ENCODE measurements around the gene RDH11. TPM values are rescaled to one million over a fixed set of nuclear protein-coding genes. Genes with fewer than 3 reads are reported as not detected.

Gene RDH11
- polyA plus RNA-seq, 1 donor (not counting 4 experiments of a cell fraction or from before 2014, with no cell fraction given) = 202 TPM

DNA sequence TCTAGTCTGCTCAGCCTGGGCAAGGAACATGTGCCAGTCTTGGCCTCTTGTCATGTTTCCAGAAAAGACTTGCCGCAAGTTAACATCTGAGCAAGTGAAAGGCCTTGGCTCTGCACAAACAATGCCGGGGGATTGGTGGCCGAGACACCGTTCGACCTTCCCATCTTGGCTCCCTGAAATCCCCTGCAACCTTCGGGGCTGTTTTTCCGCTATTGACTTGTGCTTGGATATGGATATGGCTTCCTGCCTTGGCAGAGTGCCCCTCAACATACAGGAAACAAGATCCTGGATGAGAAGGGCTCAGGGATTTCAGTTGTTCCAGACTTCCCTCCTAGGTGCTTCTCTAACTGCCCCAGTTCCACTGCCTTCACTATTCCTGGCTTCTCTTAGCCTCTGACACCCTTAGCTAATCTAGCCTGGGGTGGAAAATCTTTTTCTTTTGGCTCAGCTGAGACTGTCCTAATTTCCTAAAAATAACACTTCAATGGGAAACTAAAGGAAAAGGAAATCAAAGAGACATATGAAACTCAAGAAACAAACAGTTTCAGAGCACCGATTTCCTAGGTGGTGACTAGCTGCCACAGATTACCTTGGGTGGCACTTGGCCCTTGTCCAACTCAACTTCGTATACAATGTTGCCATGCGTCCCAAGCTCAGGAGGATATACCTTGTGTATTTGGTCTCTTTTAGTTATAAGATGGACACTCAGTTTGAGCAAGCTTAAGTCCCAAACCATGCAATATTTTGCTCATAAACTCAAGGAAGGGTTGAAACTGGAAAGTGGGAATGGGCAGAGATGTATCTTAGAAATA lies 40.0 kb upstream of the RDH11 start:
- no peak for FAIRE-seq
- Histone ChIP-seq H3K36me3 (ENCODE audit: control insufficient read depth in 2 of 2, extremely low read depth in 1 of 2, insufficient read depth in 2 of 2, low read length in 2 of 2) (no peaks in the 10 kb centered on the region), H3K27me3 (ENCODE audit: control insufficient read depth, extremely low read depth, insufficient read depth, low read length) (no peaks in the 10 kb centered on the region), H3K27ac (ENCODE audit: control insufficient read depth, insufficient read depth, low read length) (no peak overlapping the region), H3K79me2 (ENCODE audit: control insufficient read depth, insufficient read depth, low read length) (no peaks in the 10 kb centered on the region), H3K4me1 (ENCODE audit: control insufficient read depth, extremely low read depth, insufficient read depth, low read length) (peaks cover 6% of the 10 kb centered on the region), H3K4me3 (ENCODE audit: control insufficient read depth in 2 of 3, extremely low read depth in 1 of 3, insufficient read depth in 2 of 3, low read depth in 1 of 3, low read length in 3 of 3) (no peak overlapping the region), H2AFZ (ENCODE audit: control insufficient read depth, low read length) (no peak overlapping the region), H3K9ac (ENCODE audit: control insufficient read depth, extremely low read depth, insufficient read depth, low read length) (no peak overlapping the region), H3K4me2 (ENCODE audit: control insufficient read depth, extremely low read depth, insufficient read depth, low read depth, low read length) (no peak overlapping the region), H3K9me1 (ENCODE audit: control insufficient read depth, extremely low read depth, insufficient read depth, low read length) (peaks cover 2% of the 10 kb centered on the region), H3K9me3 (ENCODE audit: control insufficient read depth, low read depth, low read length) (no peaks in the 10 kb centered on the region), H4K20me1 (ENCODE audit: control insufficient read depth, extremely low read depth, insufficient read depth, low read length) (no peaks in the 10 kb centered on the region)
- dilution Hi-C loops (cut with MboI; ENCODE audit: extremely low pct_ligation_motif_present, low sequenced_read_pairs) = no loop called here
- no peak for TF ChIP-seq EZH2 (IDR thresholded peaks at IDR 0.05; ENCODE audit: low read length)
- TF ChIP-seq, protein P1, sequence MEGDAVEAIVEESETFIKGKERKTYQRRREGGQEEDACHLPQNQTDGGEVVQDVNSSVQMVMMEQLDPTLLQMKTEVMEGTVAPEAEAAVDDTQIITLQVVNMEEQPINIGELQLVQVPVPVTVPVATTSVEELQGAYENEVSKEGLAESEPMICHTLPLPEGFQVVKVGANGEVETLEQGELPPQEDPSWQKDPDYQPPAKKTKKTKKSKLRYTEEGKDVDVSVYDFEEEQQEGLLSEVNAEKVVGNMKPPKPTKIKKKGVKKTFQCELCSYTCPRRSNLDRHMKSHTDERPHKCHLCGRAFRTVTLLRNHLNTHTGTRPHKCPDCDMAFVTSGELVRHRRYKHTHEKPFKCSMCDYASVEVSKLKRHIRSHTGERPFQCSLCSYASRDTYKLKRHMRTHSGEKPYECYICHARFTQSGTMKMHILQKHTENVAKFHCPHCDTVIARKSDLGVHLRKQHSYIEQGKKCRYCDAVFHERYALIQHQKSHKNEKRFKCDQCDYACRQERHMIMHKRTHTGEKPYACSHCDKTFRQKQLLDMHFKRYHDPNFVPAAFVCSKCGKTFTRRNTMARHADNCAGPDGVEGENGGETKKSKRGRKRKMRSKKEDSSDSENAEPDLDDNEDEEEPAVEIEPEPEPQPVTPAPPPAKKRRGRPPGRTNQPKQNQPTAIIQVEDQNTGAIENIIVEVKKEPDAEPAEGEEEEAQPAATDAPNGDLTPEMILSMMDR (optimal IDR thresholded peaks at IDR 0.05 in 1 of 3, IDR thresholded peaks at IDR 0.05 in 1 of 3, conservative IDR thresholded peaks at IDR 0.05 in 1 of 3; ENCODE audit: extremely low read depth in 1 of 3, insufficient read depth in 2 of 3, low read length in 3 of 3) = no peak
- DNase-seq (ENCODE audit: low read depth, low spot score) = no peak

DNA sequence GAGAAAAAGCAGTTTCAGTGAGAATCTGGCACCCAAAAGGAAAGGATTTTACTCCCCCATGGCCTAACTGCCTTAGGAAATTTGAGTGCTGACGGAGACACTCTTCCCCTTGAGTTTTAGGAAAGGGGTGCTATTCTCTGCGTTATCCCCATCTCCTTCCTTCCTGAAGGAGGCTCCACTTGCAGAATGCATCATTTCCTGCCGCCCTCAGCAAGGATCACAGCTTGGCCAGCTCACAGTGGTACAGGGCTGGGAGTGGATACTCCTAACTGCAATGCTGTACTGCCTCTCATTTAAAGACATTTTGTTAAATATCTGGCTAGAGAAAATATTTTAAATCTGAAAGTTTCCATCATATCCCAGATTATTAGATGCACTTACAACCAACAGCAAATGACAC lies 39.1 kb upstream of the RDH11 start:
- TF ChIP-seq, protein P1 (optimal IDR thresholded peaks at IDR 0.05 in 1 of 3, IDR thresholded peaks at IDR 0.05 in 1 of 3, conservative IDR thresholded peaks at IDR 0.05 in 1 of 3; ENCODE audit: extremely low read depth in 1 of 3, insufficient read depth in 2 of 3, low read length in 3 of 3) = no peak
- TF ChIP-seq EZH2 (IDR thresholded peaks at IDR 0.05; ENCODE audit: low read length) = no peak
- Histone ChIP-seq H3K27me3 (ENCODE audit: control insufficient read depth, extremely low read depth, insufficient read depth, low read length) (no peaks in the 10 kb centered on the region), H3K9me3 (ENCODE audit: control insufficient read depth, low read depth, low read length) (no peaks in the 10 kb centered on the region), H3K36me3 (ENCODE audit: control insufficient read depth in 2 of 2, extremely low read depth in 1 of 2, insufficient read depth in 2 of 2, low read length in 2 of 2) (no peaks in the 10 kb centered on the region), H4K20me1 (ENCODE audit: control insufficient read depth, extremely low read depth, insufficient read depth, low read length) (no peaks in the 10 kb centered on the region), H3K9ac (ENCODE audit: control insufficient read depth, extremely low read depth, insufficient read depth, low read length) (no peak overlapping the region), H2AFZ (ENCODE audit: control insufficient read depth, low read length) (no peak overlapping the region), H3K4me1 (ENCODE audit: control insufficient read depth, extremely low read depth, insufficient read depth, low read length) (peaks cover 6% of the 10 kb centered on the region), H3K9me1 (ENCODE audit: control insufficient read depth, extremely low read depth, insufficient read depth, low read length) (peaks cover 2% of the 10 kb centered on the region), H3K79me2 (ENCODE audit: control insufficient read depth, insufficient read depth, low read length) (no peaks in the 10 kb centered on the region), H3K27ac (ENCODE audit: control insufficient read depth, insufficient read depth, low read length) (no peak overlapping the region), H3K4me3 (ENCODE audit: control insufficient read depth in 2 of 3, extremely low read depth in 1 of 3, insufficient read depth in 2 of 3, low read depth in 1 of 3, low read length in 3 of 3) (no peak overlapping the region), H3K4me2 (ENCODE audit: control insufficient read depth, extremely low read depth, insufficient read depth, low read depth, low read length) (no peak overlapping the region)
- dilution Hi-C loops (cut with MboI; ENCODE audit: extremely low pct_ligation_motif_present, low sequenced_read_pairs) = no loop called here
- FAIRE-seq (no peak), DNase-seq (ENCODE audit: low read depth, low spot score) (no peak)
